Ovary (tissue), 9 donors: ENCODE data around the gene HLA-DMB. TPM values are rescaled to one million over a fixed set of nuclear protein-coding genes. Genes with fewer than 3 reads are reported as not detected.

Experiments used
- DNase-seq, 5 donors: peaks; one replicate each; pipeline ENCODE4 v3.0.0-alpha.2; 2019 to 2020
- H3K27ac ChIP-seq, 2 donors: fragments of 200-600 bp; one replicate each; pipeline versions ENCODE4 v1.5.1 to v1.8.0; 2019 to 2022
- H3K27me3 ChIP-seq: fragments of 200-600 bp; one replicate; pipeline ENCODE4 v1.8.0; 2022
- H3K36me3 ChIP-seq: fragments of 200-600 bp; sonication (generic); one replicate; pipeline ENCODE4 v1.5.1; 2019
- H3K4me1 ChIP-seq: one replicate; pipeline ENCODE4 v1.8.1; 2013; ENCODE audit warnings: mild to moderate bottlenecking, moderate library complexity; ENCODE audit not compliant: insufficient read depth
- H3K4me3 ChIP-seq: fragments of 200-600 bp; sonication (generic); one replicate; pipeline ENCODE4 v1.5.1; 2017
- H3K9me3 ChIP-seq, 2 donors: fragments of 200-600 bp in 1 of 2; sonication (generic) in 1 of 2; one replicate each; pipeline versions ENCODE4 v1.5.1 to v1.8.1; 2013 to 2019; ENCODE audit warnings: mild to moderate bottlenecking in 1 of 2, moderate library complexity in 1 of 2
- CTCF ChIP-seq, 3 donors: fragments of 450-650 bp in 2 of 3; fragments of 200-600 bp in 1 of 3; IDR thresholded peaks; one replicate each; pipeline versions ENCODE4 v1.5.1 to v1.8.0; 2016 to 2022; ENCODE audit warnings: antibody characterized with exemption in 3 of 3, mild to moderate bottlenecking in 1 of 3
- EP300 ChIP-seq: sonication (generic); formaldehyde crosslinking; IDR thresholded peaks from one replicate; pipeline ENCODE4 v1.6.1; 2017; ENCODE audit warnings: antibody characterized with exemption
- POLR2A ChIP-seq: fragments of 450-650 bp; IDR thresholded peaks from one replicate; pipeline ENCODE4 v1.6.1; 2017; ENCODE audit warnings: antibody characterized with exemption, mild to moderate bottlenecking, moderate library complexity
- WGBS, 3 donors: extraction: QIAGEN DNeasy Blood & Tissue Kit in 1 of 3; methylation state at CpG; one replicate each; pipeline versions ENCODE4 v1.1.5 to v1.1.7; 2013 to 2017; 5-methylcytosine and 5-hydroxymethylcytosine counted together
- intact Hi-C, 4 donors: fragments of 100-400 bp; cut with DNase I; formaldehyde crosslinking; loops; one replicate each; pipeline versions ENCODE4 v1.11.0 to v1.15.1; 2022 to 2023
- polyA plus RNA-seq, 2 donors: library from polyadenylated mRNA; stranded (reverse); fragments of 200-250 nt in 1 of 2; fragments of 350-450 nt in 1 of 2; fragmentation: Illumina TruSeq in 1 of 2; extraction: RNeasy Lipid Tissue Mini Kit (QIAGEN cat#74804) in 1 of 2; gene quantifications; one replicate each; pipeline ENCODE4 v1.2.3, GENCODE V29; 2013 to 2014
- total RNA-seq, 7 donors: library from RNA; depleted of rRNA in 2 of 7; stranded (reverse); fragments of >200 nt in 2 of 7; fragmentation: NEBNext Ultra II Directional in 3 of 7; extraction: Animal tissue kit (Norgen Biotek cat#: 25700) in 3 of 7; gene quantifications; one replicate each; pipeline versions ENCODE4 v1.1.0 to v1.2.4, GENCODE V29; 2016 to 2023
- donor health status: DM: no; HTN: no; CAD: no; lungs with moderate emphysema.
- donor health status: DM: no; HTN: no; CAD: no.
- donor health status: Bipolar disorder and iron deficiency.
- donor health status: DM: yes; HTN: yes; CAD: no.
- donor health status: DM: no; HTN: no; CAD: no.
- donor health status: DM: yes; HTN: yes; CAD: no.

HLA-DMB gene
- total and polyA plus RNA-seq, 9 donors: 4.3 to 70.0 (median 12.0) TPM

- TF ChIP-seq POLR2A (no peak), CTCF (IDR thresholded peaks at IDR 0.05) (peak in 1 of 3 donors; percentile 4), EP300 (no peak)
- Histone ChIP-seq H3K27me3 (no peaks in the 10 kb centered on the region), H3K36me3 (no peaks in the 10 kb centered on the region), H3K4me1 (peaks cover 3% of the 10 kb centered on the region), H3K4me3 (peak overlapping the region; percentile 88), H3K27ac (peak overlapping the region; percentile 89 to 95), H3K9me3 (no peaks in the 10 kb centered on the region)
- DNase-seq: peak in 2 of 5 donors; percentile 34 to 69
- WGBS, 3 donors: 0% methylated on average over 64 to 70 of the region's 70 CpGs
- intact Hi-C loops: loop anchor here in 1 of 4 donors (10.0 kb wide), 1 partner anchor 778 kb away; the partner anchor contains the start of genes GPSM3 and PBX2
Measured at GRCh38 chr6:32972353-32973143, 31.7 kb upstream of the HLA-DMB start.

GRCh38 chr6:32971581-32972352 lies 30.9 kb upstream of the HLA-DMB start:
- Histone ChIP-seq H3K9me3 (no peaks in the 10 kb centered on the region), H3K27me3 (no peaks in the 10 kb centered on the region), H3K4me3 (peak overlapping the region; percentile 88), H3K4me1 (peaks cover 7% of the 10 kb centered on the region), H3K36me3 (no peaks in the 10 kb centered on the region), H3K27ac (peak overlapping the region; percentile 95 to 98)
- DNase-seq: peak; percentile 99 to 100 (median 100)
- WGBS, 3 donors: 1% methylated on average over 43 to 58 of the region's 58 CpGs
- intact Hi-C loops: loop anchor here in 1 of 4 donors (10.0 kb wide), 1 partner anchor 777 kb away; the partner anchor contains the start of genes GPSM3 and PBX2
- TF ChIP-seq CTCF (IDR thresholded peaks at IDR 0.05): peak in 2 of 3 donors; percentile 15 to 25
- TF ChIP-seq POLR2A: peak; percentile 99
- peak; percentile 71 for TF ChIP-seq EP300

- H3K9me3 ChIP-seq: no peaks in the 10 kb centered on the region
- intact Hi-C loops: loop anchor here in 1 of 4 donors (10.0 kb wide), 1 partner anchor 776 kb away; the partner anchor contains the start of genes GPSM3 and PBX2
- H3K27me3 ChIP-seq: no peaks in the 10 kb centered on the region
- no peak for DNase-seq
- no peaks in the 10 kb centered on the region for H3K36me3 ChIP-seq
- H3K4me3 ChIP-seq: peak overlapping the region; percentile 54
- TF ChIP-seq EP300 (no peak), POLR2A (no peak), CTCF (IDR thresholded peaks at IDR 0.05) (peak in 2 of 3 donors; percentile 17 to 26)
- H3K4me1 ChIP-seq: peaks cover 7% of the 10 kb centered on the region
- peak overlapping the region; percentile 95 to 98 for H3K27ac ChIP-seq
- 0 to 1% (median 1%) methylated on average over 15 of the region's 15 CpGs for WGBS, 3 donors
Measured at GRCh38 chr6:32971242-32971580, 30.4 kb upstream of the HLA-DMB start.

DNA sequence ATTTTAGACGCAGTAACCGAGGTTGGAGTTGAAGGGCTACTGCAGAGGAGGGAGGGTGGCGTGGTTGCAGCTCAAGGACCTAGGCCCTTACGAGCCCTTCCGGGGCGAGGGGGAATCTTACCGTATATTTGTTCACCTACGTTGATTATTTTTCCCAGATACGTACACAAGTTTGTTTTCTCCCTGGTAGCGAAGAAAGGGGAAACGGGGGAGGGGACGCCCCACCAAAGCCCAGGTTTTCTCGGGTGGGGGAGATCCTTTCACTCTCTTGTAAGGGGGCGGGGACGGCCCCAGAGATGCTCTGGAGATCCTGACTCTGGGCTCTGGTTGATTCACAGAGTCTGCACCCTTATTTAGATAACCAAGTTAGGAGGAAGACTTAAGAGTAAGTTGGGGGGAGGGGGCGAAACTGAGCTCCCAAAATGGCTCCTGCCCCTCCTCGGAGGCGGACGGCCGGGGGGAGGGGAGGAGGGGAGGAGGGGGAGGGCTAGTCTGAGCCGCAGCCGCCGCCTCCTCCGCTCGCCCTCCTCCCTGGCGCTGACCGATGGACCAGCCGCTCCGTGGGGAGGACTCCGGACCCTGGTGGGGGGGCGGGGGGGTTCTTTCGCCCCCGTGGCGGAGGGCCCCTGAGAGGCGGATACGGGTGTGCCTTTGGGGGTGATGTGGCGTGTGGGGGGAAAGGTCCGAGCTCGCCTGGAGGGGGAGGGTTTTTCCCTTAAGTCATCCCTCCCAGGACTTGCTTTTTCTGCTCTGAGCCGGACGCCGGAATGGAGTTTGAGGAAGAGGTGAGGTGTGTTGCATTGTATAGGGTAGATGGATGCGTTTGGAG lies 29.8 kb upstream of the HLA-DMB start:
- 1% methylated on average over 34 to 43 of the region's 43 CpGs for WGBS, 3 donors
- intact Hi-C loops: loop anchor here in 1 of 4 donors (10.0 kb wide), 1 partner anchor 776 kb away; the partner anchor contains the start of genes GPSM3 and PBX2
- DNase-seq: peak; percentile 89 to 93 (median 91)

More for the DNA sequence above, 29.8 kb upstream of the HLA-DMB start:
- H3K9me3 ChIP-seq: no peaks in the 10 kb centered on the region
- peaks cover 7% of the 10 kb centered on the region for H3K4me1 ChIP-seq
- H3K4me3 ChIP-seq: peak overlapping the region; percentile 54
- no peaks in the 10 kb centered on the region for H3K36me3 ChIP-seq
- H3K27me3 ChIP-seq: no peaks in the 10 kb centered on the region
- H3K27ac ChIP-seq: peak overlapping the region; percentile 95 to 98
- no peak for TF ChIP-seq CTCF (IDR thresholded peaks at IDR 0.05)
- no peak for TF ChIP-seq POLR2A
- no peak for TF ChIP-seq EP300
